HG03108 (cell line): ENCODE data around the gene ITPR2.

Source experiments
- ATAC-seq: cut with Tn5 transposase; IDR thresholded peaks from one replicate; pipeline ENCODE4 v1.9.1; 2021; ENCODE audit warnings: moderate library complexity; ENCODE audit not compliant: unreplicated experiment

The ITPR2 gene

DNA sequence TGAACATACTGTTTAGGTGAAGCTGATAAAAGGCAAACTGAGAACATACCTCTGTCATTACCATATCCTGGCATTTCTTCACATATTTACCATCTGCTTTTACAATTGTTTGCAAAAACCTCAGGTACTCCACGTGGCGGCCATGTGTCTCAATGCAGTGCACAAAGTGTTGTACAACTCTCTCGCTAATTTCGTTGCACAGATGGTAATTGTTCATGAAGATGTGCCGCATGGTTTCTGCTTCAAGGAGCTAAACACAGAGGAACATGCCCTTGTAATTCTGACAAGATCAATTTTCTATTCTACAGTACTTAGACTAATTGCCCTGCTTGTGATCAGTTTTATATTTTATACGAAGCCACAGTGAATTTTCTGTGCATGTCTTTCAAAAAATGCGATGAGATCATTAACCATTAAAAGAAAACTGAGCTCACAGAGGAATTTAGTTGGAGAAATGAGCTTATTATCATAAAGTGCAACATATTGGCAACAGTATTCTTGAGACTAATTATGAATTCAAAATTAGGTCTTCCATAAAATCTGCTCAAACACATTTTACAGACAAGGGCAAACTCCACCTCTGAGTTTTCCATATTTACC is 233.8 kb downstream of the ITPR2 start:
- no peak for ATAC-seq

DNA sequence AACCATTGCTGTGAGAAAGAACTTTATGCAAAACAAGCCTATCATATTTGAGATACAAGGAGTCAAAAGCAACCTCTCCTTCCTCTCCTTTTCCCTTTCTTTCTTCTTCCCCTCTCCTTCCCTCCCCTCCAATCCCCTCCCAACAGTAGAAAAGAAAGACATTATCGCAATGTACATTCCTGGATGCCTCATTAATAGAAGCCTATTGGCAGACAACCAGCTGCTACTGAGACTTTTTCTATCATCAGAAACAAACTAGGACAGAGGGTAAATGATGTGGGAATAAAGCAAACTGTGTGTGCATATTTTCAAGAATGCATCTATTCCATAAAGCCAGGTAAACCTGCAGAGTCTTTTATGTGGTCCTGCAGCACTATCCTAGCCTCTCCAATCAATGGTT is 237.2 kb downstream of the ITPR2 start:
- no peak for ATAC-seq

GRCh38 chr12:26580619-26581018 is 252.4 kb downstream of the ITPR2 start:
- ATAC-seq: no peak

GRCh38 chr12:26576266-26576665 is 256.7 kb downstream of the ITPR2 start:
- no peak for ATAC-seq

DNA sequence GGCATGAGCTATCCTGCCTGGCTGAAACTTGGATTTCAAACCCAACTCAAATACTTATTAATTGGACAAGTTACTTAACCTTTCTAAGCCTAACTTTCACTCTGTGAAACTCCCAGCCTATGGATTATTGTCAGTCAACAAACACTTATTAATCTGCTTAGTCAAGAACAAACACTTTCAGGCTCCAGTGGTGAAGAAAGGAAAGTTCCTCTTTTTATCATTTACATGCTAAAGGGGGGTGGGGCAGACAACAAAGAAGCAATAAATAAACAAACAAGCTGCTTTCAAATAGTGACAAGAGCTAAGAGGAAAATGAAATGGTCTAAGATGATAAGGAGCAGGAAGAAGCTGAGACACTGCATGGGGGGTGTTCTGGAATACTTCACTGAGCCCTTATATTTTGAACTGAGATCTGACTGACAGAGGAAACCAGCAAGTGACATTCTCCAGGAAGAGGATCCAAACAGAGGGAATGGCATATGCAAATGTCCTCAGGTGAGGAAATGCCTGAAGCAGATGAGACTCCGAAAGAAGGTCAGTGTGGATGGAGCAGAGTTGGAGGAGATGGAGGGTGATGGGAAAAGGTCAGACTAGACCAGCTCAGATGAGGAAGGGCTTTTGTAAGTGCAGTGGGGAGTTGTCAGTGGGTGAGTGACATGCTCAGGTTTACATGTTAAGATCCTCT is 259.6 kb downstream of the ITPR2 start:
- ATAC-seq: no peak

DNA sequence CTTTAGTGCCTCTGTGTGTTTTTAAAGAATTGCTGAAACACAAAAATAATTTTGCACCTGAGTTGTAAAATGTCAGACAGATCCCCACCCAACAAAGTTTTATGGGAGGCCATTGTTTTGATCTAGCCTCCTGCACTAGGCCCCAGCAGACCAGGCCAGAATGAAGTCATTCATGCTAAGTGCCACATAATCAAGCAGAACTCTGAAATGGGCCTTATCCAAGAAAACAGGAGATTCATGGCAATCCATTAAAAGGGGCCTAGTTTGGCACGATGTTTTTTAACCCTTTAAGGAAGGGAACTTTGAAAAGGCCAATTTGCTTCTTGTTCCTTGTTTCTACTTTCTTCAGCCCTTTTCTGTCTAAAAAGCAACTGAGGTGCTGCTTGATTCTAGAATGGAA is 260.9 kb downstream of the ITPR2 start:
- ATAC-seq: no peak

GRCh38 chr12:26571560-26571959 is 261.4 kb downstream of the ITPR2 start:
- no peak for ATAC-seq

GRCh38 chr12:26567126-26567525 is 265.9 kb downstream of the ITPR2 start:
- ATAC-seq: no peak

- ATAC-seq: no peak
These were observed 266.3 kb downstream of the ITPR2 start for GRCh38 chr12:26566675-26567074.

DNA sequence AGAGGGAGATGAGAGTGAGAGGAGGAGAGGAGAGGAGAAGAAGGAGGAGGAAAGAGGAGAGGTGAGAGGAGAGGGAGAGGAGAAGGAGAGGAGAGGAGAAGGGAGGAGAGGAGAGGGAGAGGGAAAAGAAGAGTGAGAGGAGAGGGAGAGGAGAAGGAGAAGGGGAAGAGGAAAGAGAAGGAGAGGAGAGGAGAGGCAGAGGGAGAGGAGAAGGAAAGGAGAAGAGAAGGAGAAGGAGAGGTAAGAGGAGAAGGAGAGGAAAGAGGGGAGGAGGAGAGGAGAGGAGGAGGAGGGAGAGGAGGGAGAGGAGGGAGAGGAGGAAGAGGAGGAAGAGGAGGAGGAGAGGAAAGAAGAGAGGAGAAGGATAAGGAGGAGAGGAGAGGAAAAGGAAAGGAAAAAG is 266.8 kb downstream of the ITPR2 start:
- ATAC-seq: no peak

- ATAC-seq: no peak
These were observed 268.6 kb downstream of the ITPR2 start for GRCh38 chr12:26564391-26564790.

DNA sequence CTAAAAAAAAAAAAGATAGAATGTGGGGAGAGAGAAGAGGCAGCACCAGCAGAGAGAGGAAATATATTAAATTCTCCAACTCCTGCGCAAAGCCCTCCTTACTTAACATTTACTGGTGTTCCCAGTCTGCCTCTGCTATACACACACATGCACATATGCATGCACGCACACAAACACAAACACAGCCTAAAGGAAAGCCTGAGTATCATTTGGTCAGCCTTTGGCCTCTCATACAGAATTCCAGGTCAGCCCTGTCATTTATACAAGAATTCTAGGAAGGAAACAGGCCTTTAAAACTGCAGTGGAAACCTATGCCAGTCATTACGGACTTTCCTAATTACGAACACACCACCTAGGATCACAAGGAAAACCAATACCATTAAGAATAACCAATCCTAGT is 269.4 kb downstream of the ITPR2 start:
- no peak for ATAC-seq

DNA sequence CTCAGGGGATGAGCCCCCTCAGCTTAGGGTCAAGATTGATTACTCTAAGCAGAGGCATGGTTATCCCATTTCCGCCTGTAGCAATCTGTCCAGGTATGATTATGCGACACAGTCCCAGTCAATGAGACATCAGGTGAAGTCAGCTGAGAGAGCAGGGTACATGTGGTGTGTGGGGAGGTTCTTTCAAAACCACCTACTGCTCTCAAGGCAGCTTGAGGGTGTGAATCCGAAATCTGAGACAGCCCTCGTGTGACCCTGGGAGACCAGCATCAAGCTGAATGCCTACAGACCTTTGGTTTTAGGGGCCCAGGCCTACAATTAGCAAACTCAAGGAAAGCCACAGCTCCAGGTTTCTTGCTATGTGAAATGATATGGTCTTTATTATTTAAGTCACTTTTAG is 275.7 kb downstream of the ITPR2 start:
- no peak for ATAC-seq

DNA sequence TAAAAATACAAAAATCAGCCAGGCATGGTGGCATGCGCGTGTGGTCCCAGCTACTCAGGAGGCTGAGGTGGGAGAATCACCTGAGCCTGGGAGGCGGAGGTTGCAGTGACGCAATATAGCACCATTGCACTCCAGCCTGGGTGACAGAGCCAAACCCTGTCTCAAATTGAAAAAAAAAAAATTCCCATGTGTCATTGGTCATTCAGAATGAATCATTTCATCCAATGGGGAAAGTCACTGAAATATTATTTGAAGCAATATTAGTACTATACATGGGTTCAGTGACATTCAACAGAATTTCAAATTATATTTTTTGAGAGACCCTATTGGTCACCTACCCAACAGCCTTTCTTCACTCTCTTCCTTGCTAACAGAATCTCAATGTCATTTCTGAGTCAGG is 276.1 kb downstream of the ITPR2 start:
- no peak for ATAC-seq

DNA sequence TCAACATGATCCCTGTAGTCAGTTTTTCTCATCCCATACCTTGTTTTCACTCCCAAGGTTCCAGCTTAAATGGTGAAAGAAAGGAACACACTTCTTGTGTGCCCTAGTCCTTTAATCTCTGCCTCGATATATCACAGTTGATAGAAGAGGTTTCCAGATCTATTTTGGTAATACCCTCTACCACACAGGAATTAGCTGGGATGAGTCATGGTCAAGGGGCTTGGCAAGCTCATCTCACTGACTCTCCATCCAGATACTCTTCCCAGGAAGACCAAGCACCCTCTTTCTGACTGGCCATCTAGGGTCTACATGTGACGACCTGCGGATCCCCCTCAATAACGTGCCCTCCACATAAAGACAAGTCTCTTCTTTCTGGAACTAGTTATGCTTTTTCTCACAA is 277.9 kb downstream of the ITPR2 start:
- no peak for ATAC-seq

DNA sequence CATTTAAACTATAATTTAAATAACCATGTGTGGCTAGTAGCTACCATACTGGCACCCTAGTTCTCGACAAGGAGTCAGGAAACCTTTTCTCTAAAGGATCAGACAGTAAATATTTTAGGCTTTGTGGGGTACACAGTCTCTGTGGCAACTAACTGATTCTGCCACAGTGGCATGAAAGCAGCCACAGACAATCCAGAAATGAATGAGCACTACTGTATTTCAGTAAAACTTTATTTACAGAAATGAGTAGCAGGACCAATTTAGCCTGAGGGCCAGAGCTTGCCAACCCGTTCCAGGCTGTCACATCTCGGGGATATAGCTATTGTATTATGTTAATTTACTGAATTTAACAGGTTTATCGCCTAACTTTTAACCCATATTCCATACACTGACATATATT is 278.7 kb downstream of the ITPR2 start:
- no peak for ATAC-seq

DNA sequence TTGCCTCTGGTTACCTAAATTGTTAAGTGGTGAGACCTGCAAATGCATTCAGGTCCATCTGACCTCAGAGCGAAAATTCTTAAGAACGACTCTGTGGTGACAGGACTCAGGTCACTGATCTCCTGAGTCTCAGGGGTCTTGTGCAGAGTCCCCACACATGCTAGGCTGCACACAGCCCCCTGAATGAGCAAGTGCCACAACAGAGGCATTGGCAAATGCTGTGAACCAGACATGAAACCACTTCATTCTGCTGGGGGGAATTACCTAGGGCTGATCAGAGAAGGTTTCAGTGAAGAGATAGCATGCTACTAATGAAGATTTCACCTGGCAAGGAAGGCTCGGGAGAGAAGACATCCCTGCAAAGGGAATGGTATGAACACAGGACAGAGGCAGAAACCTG is 281.6 kb downstream of the ITPR2 start:
- no peak for ATAC-seq

DNA sequence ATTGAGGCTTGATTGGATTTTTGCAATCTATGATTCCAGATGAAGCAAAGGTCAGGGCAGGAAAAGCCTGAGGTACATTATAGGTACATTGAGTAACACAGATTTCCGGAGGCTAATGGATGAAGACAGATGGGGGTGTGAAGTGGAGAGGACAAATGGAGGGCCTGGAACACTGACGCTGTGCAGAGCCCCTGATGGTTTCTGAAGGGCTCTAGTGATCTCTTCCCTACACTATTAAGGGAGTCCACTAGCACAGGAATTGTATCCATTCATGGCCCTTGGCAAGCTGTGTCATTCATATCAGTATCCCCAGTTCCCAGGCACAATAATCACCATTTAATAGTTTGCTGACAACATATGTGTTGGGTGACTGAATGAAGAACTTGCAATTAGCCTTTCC is 284.8 kb downstream of the ITPR2 start:
- no peak for ATAC-seq

- no peak for ATAC-seq
These were observed 286.3 kb downstream of the ITPR2 start for GRCh38 chr12:26546535-26547314.

DNA sequence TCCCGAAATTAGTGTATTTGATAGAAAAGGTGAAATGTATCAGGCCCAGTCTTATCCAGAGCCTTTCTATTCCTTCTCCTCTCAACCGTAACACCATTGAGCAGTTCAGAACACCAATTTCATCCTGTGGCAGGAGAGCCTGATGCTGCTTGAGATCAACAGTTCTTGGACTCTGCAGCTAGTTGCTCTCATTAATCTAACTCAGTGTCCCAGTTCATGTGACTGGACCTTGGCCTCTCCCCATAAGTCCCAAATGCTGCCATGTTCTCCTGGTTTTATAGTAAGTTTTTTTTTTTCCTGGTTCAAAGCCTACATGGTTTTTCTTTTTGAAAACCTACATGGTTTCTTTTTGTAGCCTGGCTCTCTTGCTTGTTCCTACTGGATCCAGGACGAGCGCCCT is 293.9 kb downstream of the ITPR2 start:
- ATAC-seq: no peak

DNA sequence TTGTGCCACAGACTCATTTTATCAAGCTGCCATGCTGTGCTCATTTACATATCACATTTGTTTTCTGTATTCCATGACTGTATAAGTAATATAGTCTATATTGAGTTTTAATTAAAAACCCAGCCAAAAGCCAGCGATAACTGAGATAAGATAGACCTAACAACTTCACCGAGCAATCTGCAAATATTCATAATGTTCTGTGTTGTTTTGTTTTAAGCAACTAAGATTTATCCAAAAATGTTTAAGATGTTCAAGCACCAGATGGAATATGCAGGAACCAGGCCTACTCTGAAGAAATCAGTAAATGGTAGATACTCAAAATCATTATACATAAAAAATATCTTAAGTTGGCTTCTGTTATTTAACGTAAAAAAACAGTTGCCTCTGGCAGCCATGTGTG is 295.3 kb downstream of the ITPR2 start:
- no peak for ATAC-seq

GRCh38 chr12:26537126-26537525 is 295.9 kb downstream of the ITPR2 start:
- no peak for ATAC-seq
